GM10248 (cell line): ENCODE data around the gene PHACTR3.

Experiments
- CTCF ChIA-PET: fragments of 300-600 bp; sonication (Branson Sonifier 250); formaldehyde crosslinking; extraction: SDS; loops from one replicate; lab custom pipeline; 2021; ENCODE audit warnings: antibody characterized with exemption; lab: Yijun Ruan, JAX
- POLR2A ChIA-PET: fragments of 350-650 bp; sonication (Branson Sonifier 250); formaldehyde crosslinking; extraction: SDS; loops from one replicate; lab custom pipeline; 2020; ENCODE audit warnings: antibody characterized with exemption; lab: Yijun Ruan, JAX
- DNase-seq: peaks from one replicate; pipeline ENCODE4 v3.0.0; 2012; ENCODE audit errors: extremely low spot score
- TF ChIP-seq, protein P1 (sequence below): IDR thresholded peaks from 2 replicates; pipeline ENCODE4 v1.5.1; 2012; ENCODE audit warnings: mild to moderate bottlenecking, low read depth; ENCODE audit errors: extremely low read depth, missing control alignments, control extremely low read depth

Gene PHACTR3

DNA sequence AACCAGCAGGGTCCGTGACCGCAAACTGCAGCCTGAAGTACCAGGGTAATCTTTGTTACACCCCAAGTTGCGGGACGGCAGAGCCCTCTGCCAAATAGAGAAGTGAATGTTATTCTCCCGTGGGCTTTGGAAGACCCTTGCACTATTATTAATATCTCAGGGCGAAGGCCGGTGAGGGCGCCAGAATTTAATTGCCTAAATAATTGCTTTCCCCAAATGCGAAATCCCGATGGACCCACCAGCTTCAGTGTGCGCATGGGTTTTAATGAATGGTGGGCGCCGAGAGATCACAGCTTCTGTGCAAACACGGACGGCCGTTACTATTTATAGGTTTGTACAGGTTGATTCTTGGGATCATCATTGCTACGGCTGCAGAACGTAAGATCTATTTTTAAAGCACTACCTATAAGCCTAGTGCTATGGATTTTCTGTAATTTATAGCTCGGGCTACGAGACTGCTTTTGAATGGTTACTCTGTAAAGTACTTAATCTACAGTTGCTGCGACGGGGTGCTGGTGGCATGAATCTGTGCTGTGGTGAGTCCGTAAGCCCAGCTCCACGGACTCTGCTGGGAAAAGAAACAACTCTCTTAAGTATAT lies 15.2 kb upstream of the PHACTR3 start:
- TF ChIP-seq, protein P1, sequence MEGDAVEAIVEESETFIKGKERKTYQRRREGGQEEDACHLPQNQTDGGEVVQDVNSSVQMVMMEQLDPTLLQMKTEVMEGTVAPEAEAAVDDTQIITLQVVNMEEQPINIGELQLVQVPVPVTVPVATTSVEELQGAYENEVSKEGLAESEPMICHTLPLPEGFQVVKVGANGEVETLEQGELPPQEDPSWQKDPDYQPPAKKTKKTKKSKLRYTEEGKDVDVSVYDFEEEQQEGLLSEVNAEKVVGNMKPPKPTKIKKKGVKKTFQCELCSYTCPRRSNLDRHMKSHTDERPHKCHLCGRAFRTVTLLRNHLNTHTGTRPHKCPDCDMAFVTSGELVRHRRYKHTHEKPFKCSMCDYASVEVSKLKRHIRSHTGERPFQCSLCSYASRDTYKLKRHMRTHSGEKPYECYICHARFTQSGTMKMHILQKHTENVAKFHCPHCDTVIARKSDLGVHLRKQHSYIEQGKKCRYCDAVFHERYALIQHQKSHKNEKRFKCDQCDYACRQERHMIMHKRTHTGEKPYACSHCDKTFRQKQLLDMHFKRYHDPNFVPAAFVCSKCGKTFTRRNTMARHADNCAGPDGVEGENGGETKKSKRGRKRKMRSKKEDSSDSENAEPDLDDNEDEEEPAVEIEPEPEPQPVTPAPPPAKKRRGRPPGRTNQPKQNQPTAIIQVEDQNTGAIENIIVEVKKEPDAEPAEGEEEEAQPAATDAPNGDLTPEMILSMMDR = no peak
- DNase-seq = no peak
- CTCF ChIA-PET = interaction anchor here (1.5 kb wide), 1 partner anchor 9 kb away, joined by 6 read pairs; no protein-coding TSS in a partner anchor
- POLR2A ChIA-PET = no interaction called here

DNA sequence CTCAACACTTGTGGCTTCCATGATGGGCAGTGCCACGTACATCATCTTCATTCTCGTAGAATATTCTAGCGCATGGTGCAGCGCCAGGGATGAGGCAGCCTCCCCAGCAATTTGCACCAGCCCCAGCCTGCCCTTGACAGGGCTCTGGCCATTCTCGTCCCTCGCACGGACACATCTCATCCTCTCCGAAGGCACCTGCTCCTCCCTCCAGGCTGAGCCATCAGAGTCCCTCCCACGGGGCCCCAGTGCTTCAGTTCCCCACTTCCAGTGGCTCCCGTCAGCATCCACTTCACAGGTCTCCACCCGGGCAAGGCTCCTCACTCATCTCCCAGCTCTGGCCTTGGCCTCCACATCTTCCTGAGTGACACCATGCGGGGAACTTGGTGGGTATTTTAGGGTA lies 13.3 kb upstream of the PHACTR3 start:
- ChIA-PET CTCF (interaction anchor here (0.9 kb wide), 1 partner anchor 8 kb away, joined by 3 read pairs; no protein-coding TSS in a partner anchor), POLR2A (no interaction called here)
- TF ChIP-seq, protein P1 = no peak
- no peak for DNase-seq

DNA sequence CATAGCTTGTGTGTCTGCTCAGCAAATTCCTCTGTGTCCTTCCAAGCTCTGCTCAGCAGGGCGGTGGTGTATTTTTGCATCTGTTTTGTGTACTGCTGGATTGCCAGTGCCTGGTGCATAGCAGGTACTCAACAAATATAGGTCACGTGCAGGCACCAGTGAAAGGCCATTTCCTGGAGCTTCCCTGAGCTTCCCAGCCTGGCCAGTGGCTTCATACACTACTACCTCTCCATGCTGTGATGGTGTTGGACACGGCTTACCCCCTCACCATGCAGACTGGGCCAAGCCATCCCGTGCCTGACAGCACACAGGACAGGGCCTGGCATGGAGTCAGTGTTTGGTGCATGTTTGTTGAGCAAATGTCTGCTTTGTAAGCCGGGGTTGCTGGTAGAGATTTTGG lies 7.7 kb upstream of the PHACTR3 start:
- CTCF ChIA-PET = interaction anchor here (0.8 to 4.5 kb wide), 6 partner anchors 11 to 156 kb away, joined by 3 to 21 read pairs (median 6); no protein-coding TSS in a partner anchor
- TF ChIP-seq, protein P1 = no peak
- POLR2A ChIA-PET = no interaction called here
- no peak for DNase-seq

DNA sequence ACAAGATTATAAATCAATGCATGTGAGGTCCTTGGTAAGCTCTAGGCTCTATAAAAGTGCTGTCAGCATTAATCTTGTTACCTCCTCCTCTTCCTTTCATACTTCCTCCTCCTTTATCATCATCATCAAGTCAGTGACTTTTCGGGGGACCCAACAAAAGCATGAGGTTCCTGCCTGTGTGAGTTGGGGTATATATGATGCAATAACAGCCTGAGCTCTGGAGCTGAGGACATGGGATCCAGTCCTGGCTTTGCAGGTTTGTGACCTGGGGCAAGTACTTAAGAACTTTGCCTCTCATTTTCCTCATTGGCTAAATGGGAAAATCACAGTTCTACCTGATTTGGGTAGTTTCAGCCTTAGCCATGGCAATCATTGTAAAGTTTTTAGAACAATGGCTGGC lies 7.1 kb upstream of the PHACTR3 start:
- no peak for DNase-seq
- POLR2A ChIA-PET = no interaction called here
- TF ChIP-seq, protein P1 = no peak
- CTCF ChIA-PET = interaction anchor here (0.8 to 4.5 kb wide), 11 partner anchors 8 to 155 kb away, joined by 3 to 21 read pairs (median 6); no protein-coding TSS in a partner anchor

DNA sequence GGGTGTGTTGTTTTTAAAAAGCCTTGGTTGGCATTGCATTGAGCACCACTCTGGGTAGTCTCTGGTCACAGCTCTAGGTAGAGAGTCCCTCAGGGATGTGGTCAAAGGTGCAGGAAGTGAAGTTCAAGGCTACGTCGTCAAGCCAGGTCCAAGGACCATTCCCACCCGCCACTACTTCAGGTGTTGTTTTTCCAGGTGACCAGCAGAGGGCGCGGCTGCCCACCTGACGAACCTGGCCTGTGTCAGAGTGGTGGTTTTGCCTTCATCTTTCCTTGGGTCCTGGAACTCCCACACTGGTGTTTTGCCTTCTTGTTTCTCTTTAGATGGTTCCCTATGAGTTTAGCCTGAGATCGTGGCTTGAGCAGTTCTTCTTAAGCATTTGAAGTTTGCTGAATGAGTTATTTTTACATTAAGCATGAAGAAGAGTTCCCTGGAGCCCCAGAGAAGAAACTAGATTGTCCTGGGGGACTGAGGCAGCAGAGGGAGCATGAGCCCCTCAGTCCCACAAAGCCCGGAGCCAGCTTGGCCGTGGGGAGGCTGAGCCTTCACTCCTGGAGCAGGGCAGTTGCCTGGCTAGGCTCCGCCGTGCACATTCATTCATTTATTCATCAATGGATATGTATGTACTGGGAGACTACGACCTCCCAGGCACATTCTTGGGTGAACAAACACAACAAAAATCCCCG lies 5.6 kb upstream of the PHACTR3 start:
- TF ChIP-seq, protein P1 = peak; percentile 90
- ChIA-PET POLR2A (no interaction called here), CTCF (interaction anchor here (0.8 to 4.5 kb wide), 17 partner anchors 8 to 157 kb away, joined by 3 to 21 read pairs (median 4); no protein-coding TSS in a partner anchor)
- DNase-seq = peak; percentile 81

DNA sequence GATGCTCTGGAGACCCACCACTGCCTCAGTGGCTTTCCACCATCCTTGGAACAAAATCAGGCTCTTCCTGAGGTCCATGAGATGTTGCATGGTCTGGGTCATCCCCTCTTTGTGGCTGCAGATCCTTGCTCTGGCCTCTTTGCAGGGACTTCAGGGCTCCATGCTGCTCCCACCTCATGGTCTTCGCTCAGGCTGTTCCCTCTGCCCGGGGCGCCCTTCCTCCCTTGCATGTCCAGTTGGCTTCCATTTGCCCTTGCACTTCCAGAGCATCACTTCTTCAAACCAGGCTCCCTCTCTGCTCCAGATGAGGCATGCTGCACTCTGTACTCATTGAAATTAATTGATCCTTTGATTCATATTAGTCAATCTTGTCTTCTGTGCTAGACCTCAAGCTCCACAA lies 4.4 kb upstream of the PHACTR3 start:
- ChIA-PET CTCF (interaction anchor here (0.9 to 1.8 kb wide), 5 partner anchors 9 to 57 kb away, joined by 3 to 6 read pairs (median 3); no protein-coding TSS in a partner anchor), POLR2A (no interaction called here)
- no peak for DNase-seq
- TF ChIP-seq, protein P1 = no peak
